H9 (cell line): ENCODE data around the gene NACC2. TPM values are rescaled to one million over a fixed set of nuclear protein-coding genes. Genes with fewer than 3 reads are reported as not detected.

Experiments used
- DNase-seq: peaks from one replicate; pipeline ENCODE4 v3.0.0-alpha.2; 2017
- H2AFZ ChIP-seq: one replicate; pipeline ENCODE4 v1.6.1; 2013; ENCODE audit warnings: mild to moderate bottlenecking, low read length, control low read depth, moderate library complexity
- H2AK5ac ChIP-seq: 2 replicates; pipeline ENCODE4 v1.6.1; 2013; ENCODE audit warnings: low read length, control low read depth, mixed read lengths; ENCODE audit not compliant: insufficient read length
- H2BK120ac ChIP-seq: one replicate; pipeline ENCODE4 v1.6.1; 2013; ENCODE audit warnings: low read depth, mild to moderate bottlenecking, low read length, control low read depth, inconsistent platforms; ENCODE audit not compliant: poor library complexity, severe bottlenecking
- H2BK12ac ChIP-seq: 2 replicates; pipeline ENCODE4 v1.6.1; 2013; ENCODE audit warnings: low read length, control low read depth, mixed read lengths, low read depth; ENCODE audit not compliant: insufficient read length
- H2BK15ac ChIP-seq: 2 replicates; pipeline ENCODE4 v1.6.1; 2013; ENCODE audit warnings: low read depth, low read length, control low read depth
- H2BK20ac ChIP-seq: one replicate; pipeline ENCODE4 v1.6.1; 2013; ENCODE audit warnings: low read depth, mild to moderate bottlenecking, low read length, control low read depth, inconsistent platforms; ENCODE audit not compliant: poor library complexity, severe bottlenecking
- H2BK5ac ChIP-seq: 2 replicates; pipeline ENCODE4 v1.6.1; 2013; ENCODE audit warnings: low read length, control low read depth, mixed read lengths; ENCODE audit not compliant: insufficient read length
- H3K14ac ChIP-seq: 2 replicates; pipeline ENCODE4 v1.6.1; 2013; ENCODE audit warnings: low read length, control low read depth; ENCODE audit not compliant: insufficient read depth
- H3K18ac ChIP-seq: 2 replicates; pipeline ENCODE4 v1.6.1; 2013; ENCODE audit warnings: low read depth, mild to moderate bottlenecking, mixed read lengths, low read length, control low read depth; ENCODE audit not compliant: insufficient read length
- H3K23ac ChIP-seq: 2 replicates; pipeline ENCODE4 v1.6.1; 2013; ENCODE audit warnings: low read length, control low read depth, mixed read lengths, low read depth; ENCODE audit not compliant: insufficient read length
- H3K23me2 ChIP-seq: 2 replicates; pipeline ENCODE4 v1.6.1; 2013; ENCODE audit warnings: low read depth, mild to moderate bottlenecking, mixed read lengths, low read length, control low read depth; ENCODE audit not compliant: insufficient read length, poor library complexity, severe bottlenecking
- H3K27ac ChIP-seq: 2 replicates; pipeline ENCODE4 v1.5.1; 2013; ENCODE audit warnings: low read length, control low read depth, mixed read lengths, low read depth; ENCODE audit not compliant: insufficient read length
- H3K27me3 ChIP-seq: 2 replicates; pipeline ENCODE4 v1.6.1; 2013; ENCODE audit warnings: low read length, control low read depth, inconsistent platforms; ENCODE audit not compliant: insufficient read depth
- H3K4ac ChIP-seq: 2 replicates; pipeline ENCODE4 v1.6.1; 2013; ENCODE audit warnings: low read depth, mild to moderate bottlenecking, control low read depth, inconsistent platforms, low read length, moderate library complexity
- H3K4me1 ChIP-seq: 2 replicates; pipeline ENCODE4 v1.6.1; 2013; ENCODE audit warnings: low read length, control low read depth, inconsistent platforms; ENCODE audit not compliant: insufficient read depth
- H3K4me2 ChIP-seq: 2 replicates; pipeline ENCODE4 v1.6.1; 2013; ENCODE audit warnings: low read length, control low read depth, mixed read lengths; ENCODE audit not compliant: insufficient read length, insufficient read depth
- H3K56ac ChIP-seq: 2 replicates; pipeline ENCODE4 v1.6.1; 2013; ENCODE audit warnings: low read depth, mild to moderate bottlenecking, mixed read lengths, low read length, control low read depth; ENCODE audit not compliant: insufficient read length
- H3K79me1 ChIP-seq: 2 replicates; pipeline ENCODE4 v1.6.1; 2013; ENCODE audit warnings: low read depth, mild to moderate bottlenecking, moderate library complexity, low read length, control low read depth, inconsistent platforms; ENCODE audit not compliant: insufficient read depth, poor library complexity, severe bottlenecking
- H3K79me2 ChIP-seq: 2 replicates; pipeline ENCODE4 v1.6.1; 2013; ENCODE audit warnings: low read length, control low read depth, inconsistent platforms; ENCODE audit not compliant: insufficient read depth
- H3K9ac ChIP-seq: 2 replicates; pipeline ENCODE4 v1.6.1; 2013; ENCODE audit warnings: low read length, control low read depth, mixed read lengths; ENCODE audit not compliant: insufficient read length; ENCODE audit errors: extremely low read depth
- H3K9me3 ChIP-seq: one replicate; pipeline ENCODE4 v1.6.1; 2013; ENCODE audit warnings: low read depth, low read length, inconsistent platforms; ENCODE audit not compliant: control insufficient read depth
- H3T11ph ChIP-seq: one replicate; pipeline ENCODE4 v1.6.1; 2013; ENCODE audit warnings: mild to moderate bottlenecking, low read length, control low read depth, inconsistent platforms
- H4K20me1 ChIP-seq: one replicate; pipeline ENCODE4 v1.6.1; 2013; ENCODE audit not compliant: control insufficient read depth, insufficient read length, insufficient read depth
- H4K5ac ChIP-seq: 2 replicates; pipeline ENCODE4 v1.6.1; 2013; ENCODE audit warnings: low read depth, mild to moderate bottlenecking, mixed read lengths, low read length, control low read depth; ENCODE audit not compliant: insufficient read length
- H4K8ac ChIP-seq: replicated peaks from 2 replicates; pipeline ENCODE4 v1.6.1; 2013; ENCODE audit warnings: low read length, control low read depth, mixed read lengths, low read depth; ENCODE audit not compliant: insufficient read length
- H4K91ac ChIP-seq: 2 replicates; pipeline ENCODE4 v1.6.1; 2013; ENCODE audit warnings: low read depth, mild to moderate bottlenecking, moderate library complexity, mixed read lengths, low read length, control low read depth; ENCODE audit not compliant: insufficient read length
- H3K27ac Mint-ChIP-seq, 3 experiments: 2 replicates in 2 of 3; 3 replicates in 1 of 3; pipeline ENCODE4 v1.8.0; 2020 to 2021; ENCODE audit warnings: mixed read lengths in 3 of 3, mild to moderate bottlenecking in 1 of 3, moderate library complexity in 1 of 3
- H3K27me3 Mint-ChIP-seq: 2 replicates; pipeline ENCODE4 v1.8.0; 2021; ENCODE audit warnings: low read depth, mild to moderate bottlenecking, moderate library complexity, mixed read lengths
- H3K36me3 Mint-ChIP-seq, 3 experiments: 2 replicates in 2 of 3; 3 replicates in 1 of 3; pipeline ENCODE4 v1.8.0; 2020 to 2021; ENCODE audit warnings: low read depth in 3 of 3, mixed read lengths in 3 of 3; ENCODE audit not compliant: insufficient read depth in 1 of 3
- H3K4me1 Mint-ChIP-seq, 2 experiments: 2 replicates each; pipeline ENCODE4 v1.8.0; 2020; ENCODE audit warnings: mixed read lengths in 2 of 2
- H3K4me3 Mint-ChIP-seq, 2 experiments: 2 replicates in 1 of 2; 3 replicates in 1 of 2; pipeline ENCODE4 v1.8.0; 2020 to 2021; ENCODE audit warnings: mild to moderate bottlenecking in 2 of 2, mixed read lengths in 2 of 2, moderate library complexity in 1 of 2
- H3K9me3 Mint-ChIP-seq, 2 experiments: 2 replicates in 1 of 2; 3 replicates in 1 of 2; pipeline ENCODE4 v1.8.0; 2020; ENCODE audit warnings: mild to moderate bottlenecking in 2 of 2, mixed read lengths in 2 of 2, moderate library complexity in 1 of 2
- CTCF ChIP-seq: fragments of 200-600 bp; sonication (generic); conservative IDR thresholded peaks from 3 replicates; pipeline ENCODE4 v1.8.0; 2021; ENCODE audit warnings: antibody characterized with exemption, mild to moderate bottlenecking
- WGBS: extraction: QIAGEN DNeasy Blood & Tissue Kit; methylation state at CpG from one replicate; pipeline ENCODE4 v1.1.7; 2013; ENCODE audit warnings: missing lambda C conversion rate, low lambda C conversion rate, mixed read lengths; ENCODE audit not compliant: insufficient read length; ENCODE audit errors: extremely low coverage; 5-methylcytosine and 5-hydroxymethylcytosine counted together
- total RNA-seq: library from RNA; stranded (reverse); gene quantifications from 2 replicates; pipeline ENCODE4 v1.2.1, GENCODE V29; 2021

The NACC2 gene
- total RNA-seq, 1 experiment from 2014 or later = 11.5 TPM

- Mint-ChIP-seq H3K9me3 (no peaks in the 10 kb centered on the region), H3K27me3 (no peaks in the 10 kb centered on the region), H3K4me3 (no peak overlapping the region; a peak in 1 of 5 replicates), H3K27ac (peak overlapping the region in 2 of 3 experiments; percentile 51 to 84; a peak in 2 of 7 replicates), H3K4me1 (peaks cover 27 to 38% of the 10 kb centered on the region in 2 experiments), H3K36me3 (no peaks in the 10 kb centered on the region; a peak in 1 of 7 replicates)
- H3K9me3 ChIP-seq = no peaks in the 10 kb centered on the region
- H3K27ac ChIP-seq = no peak overlapping the region
- no peak overlapping the region for H2AK5ac ChIP-seq
- no peak overlapping the region for H4K5ac ChIP-seq
- no peak overlapping the region for H2BK12ac ChIP-seq
- H3T11ph ChIP-seq = no peak overlapping the region
- H4K8ac ChIP-seq = no peak overlapping the region
- H3K23ac ChIP-seq = no peak overlapping the region
- H4K20me1 ChIP-seq = no peaks in the 10 kb centered on the region
- no peak overlapping the region for H2AFZ ChIP-seq
- H3K4ac ChIP-seq = no peak overlapping the region
- no peak overlapping the region for H3K56ac ChIP-seq
- H2BK20ac ChIP-seq = no peak overlapping the region
- H3K79me2 ChIP-seq = no peaks in the 10 kb centered on the region
- no peak overlapping the region for H2BK15ac ChIP-seq
- no peak overlapping the region for H4K91ac ChIP-seq
- H2BK120ac ChIP-seq = no peak overlapping the region
- TF ChIP-seq CTCF = no peak
- H3K14ac ChIP-seq = no peak overlapping the region
- H3K18ac ChIP-seq = no peak overlapping the region
- no peaks in the 10 kb centered on the region for H3K4me1 ChIP-seq
- peak; percentile 63 for DNase-seq
- no peaks in the 10 kb centered on the region for H3K27me3 ChIP-seq
- H3K79me1 ChIP-seq = no peaks in the 10 kb centered on the region
- no peak overlapping the region for H3K4me2 ChIP-seq
- no peak overlapping the region for H3K9ac ChIP-seq
- no CpG with 5 or more reads among the region's 30 CpGs for WGBS
- no peak overlapping the region for H2BK5ac ChIP-seq
- no peaks in the 10 kb centered on the region for H3K23me2 ChIP-seq
These were observed 37.6 kb downstream of the NACC2 start for GRCh38 chr9:136057236-136058081.
